B cell (primary cell): Measurements from ENCODE around the gene YJEFN3. TPM values are rescaled to one million over a fixed set of nuclear protein-coding genes. Genes with fewer than 3 reads are reported as not detected.
A peak's percentile ranks its signal among the peaks of the same experiment; 100 is the strongest.

Experiments
- ATAC-seq: fragments of 200-7000 bp; cut with Tn5 transposase; one replicate; pipeline ENCODE4 v1.10.0; 2021; ENCODE audit warnings: low read depth, mild to moderate bottlenecking, moderate number of reproducible peaks, moderate library complexity
- CTCF ChIA-PET: fragments of 350-600 bp; sonication (Branson Sonifier 250); formaldehyde crosslinking; loops from one replicate; lab custom pipeline; 2021; ENCODE audit warnings: antibody characterized with exemption, inconsistent platforms; lab: Charles Lee
- POLR2A ChIA-PET: fragments of 350-600 bp; sonication (Branson Sonifier 250); formaldehyde crosslinking; loops from one replicate; lab custom pipeline; 2021; ENCODE audit warnings: antibody characterized with exemption; lab: Charles Lee
- DNase-seq: peaks from one replicate; pipeline ENCODE4 v3.0.0; 2013
- H2AFZ ChIP-seq: 2 replicates; pipeline ENCODE4 v1.6.1; 2012; ENCODE audit warnings: mild to moderate bottlenecking, low read depth, low read length; ENCODE audit not compliant: insufficient read depth, poor library complexity, severe bottlenecking
- H3K27ac ChIP-seq, 2 donors: 1 replicate in 1 of 2; 2 replicates in 1 of 2; pipeline ENCODE4 v1.5.1; 2012 to 2013; ENCODE audit warnings: low read length in 2 of 2, mild to moderate bottlenecking in 2 of 2, moderate library complexity in 1 of 2
- H3K27me3 ChIP-seq, 4 experiments: fragments of 200-600 bp in 1 of 4; sonication (generic) in 1 of 4; replicated peaks in 1 of 4; 1 replicate in 2 of 4; 2 replicates in 2 of 4; pipeline versions ENCODE4 v1.6.1 to v1.7.0; 2013 to 2016; ENCODE audit warnings: low read length in 3 of 4, mild to moderate bottlenecking in 2 of 4, mixed read lengths in 1 of 4, moderate library complexity in 1 of 4; ENCODE audit not compliant: insufficient read depth in 4 of 4, control insufficient read depth in 3 of 4; ENCODE audit errors: control extremely low read depth in 1 of 4
- H3K36me3 ChIP-seq, 2 experiments: replicated peaks in 1 of 2; 1 replicate in 1 of 2; 2 replicates in 1 of 2; pipeline versions ENCODE4 v1.6.1 to v1.7.1; 2013; ENCODE audit warnings: low read length in 1 of 2; ENCODE audit not compliant: insufficient read depth in 2 of 2, control insufficient read depth in 1 of 2; ENCODE audit errors: control extremely low read depth in 1 of 2, extremely low read depth in 1 of 2
- H3K4me1 ChIP-seq, 2 donors: fragments of 200-600 bp in 1 of 2; sonication (generic) in 1 of 2; 1 replicate in 1 of 2; 2 replicates in 1 of 2; pipeline versions ENCODE4 v1.5.1 to v1.6.1; 2013 to 2017; ENCODE audit warnings: low read length in 2 of 2; ENCODE audit not compliant: control insufficient read depth in 2 of 2, insufficient read depth in 2 of 2
- H3K4me2 ChIP-seq: replicated peaks from 2 replicates; pipeline ENCODE3; 2012; ENCODE audit warnings: mild to moderate bottlenecking, low read depth, low read length; ENCODE audit not compliant: poor library complexity, severe bottlenecking
- H3K4me3 ChIP-seq, 5 experiments: fragments of 200-600 bp in 1 of 5; sonication (generic) in 1 of 5; 1 replicate in 3 of 5; 2 replicates in 2 of 5; pipeline versions ENCODE4 v1.5.1 to v1.7.0; 2011 to 2016; ENCODE audit warnings: low read length in 4 of 5, mild to moderate bottlenecking in 4 of 5, low read depth in 2 of 5, control low read depth in 1 of 5, moderate library complexity in 1 of 5; ENCODE audit not compliant: insufficient read depth in 1 of 5; ENCODE audit errors: control extremely low read depth in 1 of 5, extremely low read depth in 1 of 5
- H3K79me2 ChIP-seq: fragments of 200-600 bp; sonication (generic); one replicate; pipeline ENCODE4 v1.6.0; 2016; ENCODE audit warnings: low read length; ENCODE audit not compliant: control insufficient read depth, insufficient read depth
- H3K9ac ChIP-seq: fragments of 200-600 bp; sonication (generic); 2 replicates; pipeline ENCODE4 v1.6.1; 2017; ENCODE audit warnings: mild to moderate bottlenecking, low read length, moderate library complexity
- H3K9me3 ChIP-seq, 3 donors: one replicate each; pipeline versions ENCODE4 v1.6.1 to v1.7.1; 2013; ENCODE audit warnings: low read length in 2 of 3; ENCODE audit not compliant: control insufficient read depth in 2 of 3, insufficient read depth in 1 of 3; ENCODE audit errors: control extremely low read depth in 1 of 3
- H4K20me1 ChIP-seq: 2 replicates; pipeline ENCODE4 v1.6.0; 2012; ENCODE audit warnings: mild to moderate bottlenecking, low read length; ENCODE audit not compliant: insufficient read depth, control insufficient read depth, poor library complexity, severe bottlenecking
- H3K27ac Mint-ChIP-seq: one replicate; pipeline ENCODE4 v1.8.0; 2021; ENCODE audit warnings: mixed read lengths
- H3K27me3 Mint-ChIP-seq: one replicate; pipeline ENCODE4 v1.8.0; 2021; ENCODE audit warnings: mixed read lengths
- H3K4me1 Mint-ChIP-seq: one replicate; pipeline ENCODE4 v1.8.0; 2021; ENCODE audit warnings: mixed read lengths
- H3K4me3 Mint-ChIP-seq: one replicate; pipeline ENCODE4 v1.8.0; 2021; ENCODE audit warnings: mixed read lengths
- H3K9me3 Mint-ChIP-seq: one replicate; pipeline ENCODE4 v1.8.0; 2022; ENCODE audit warnings: mixed read lengths; ENCODE audit not compliant: insufficient read depth
- CTCF ChIP-seq: fragments of 200-600 bp; IDR thresholded peaks from one replicate; pipeline ENCODE4 v1.8.0; 2022; ENCODE audit warnings: antibody characterized with exemption, mild to moderate bottlenecking
- EZH2 ChIP-seq: IDR thresholded peaks from 2 replicates; pipeline ENCODE4 v1.6.1; 2012; ENCODE audit warnings: borderline replicate concordance, low read depth, mild to moderate bottlenecking, moderate library complexity, low read length; ENCODE audit not compliant: insufficient read depth, poor library complexity, severe bottlenecking
- WGBS: methylation state at CpG from one replicate; pipeline ENCODE4 v1.1.5; 2013; ENCODE audit warnings: missing lambda C conversion rate; ENCODE audit not compliant: insufficient coverage; 5-methylcytosine and 5-hydroxymethylcytosine counted together
- intact Hi-C: fragments of 100-400 bp; cut with micrococcal nuclease; formaldehyde crosslinking; loops from one replicate; pipeline ENCODE4 v1.10.0; 2022
- polyA plus RNA-seq: library from polyadenylated mRNA; depleted of rRNA; stranded (reverse); fragments of >200 nt; gene quantifications from 2 replicates; pipeline ENCODE4 v1.2.3, GENCODE V29; 2012
- total RNA-seq, 2 donors: library from RNA; stranded (reverse); fragments of 120-200 nt in 1 of 2; gene quantifications; 1 replicate in 1 of 2; 2 replicates in 1 of 2; pipeline versions ENCODE4 v1.2.3 to v1.2.4, GENCODE V29; 2013 to 2022

Gene YJEFN3
- total and polyA plus RNA-seq, 2 donors (not counting 1 experiment from before 2014, with no cell fraction given), result 7.1 to 8.8 TPM

- Mint-ChIP-seq H3K4me1 (no peaks in the 10 kb centered on the region), H3K27me3 (peaks cover 8% of the 10 kb centered on the region), H3K4me3 (no peak overlapping the region), H3K9me3 (no peaks in the 10 kb centered on the region), H3K27ac (no peak overlapping the region)
- Histone ChIP-seq H3K36me3 (no peaks in the 10 kb centered on the region), H3K79me2 (no peaks in the 10 kb centered on the region), H3K27ac (no peak overlapping the region), H3K9me3 (peaks cover 0 to 18% (median 0%) of the 10 kb centered on the region in 3 donors), H2AFZ (no peak overlapping the region), H3K9ac (no peak overlapping the region), H3K4me1 (peaks cover 0 to 2% of the 10 kb centered on the region in 2 donors), H3K27me3 (peaks cover 0 to 12% (median 0%) of the 10 kb centered on the region in 4 experiments), H4K20me1 (no peaks in the 10 kb centered on the region), H3K4me2 (no peak overlapping the region), H3K4me3 (no peak overlapping the region)
- DNase-seq, result no peak
- POLR2A ChIA-PET, result no interaction called here
- TF ChIP-seq CTCF (no peak), EZH2 (no peak)
- CTCF ChIA-PET, result interaction anchor here (1.0 kb wide), 1 partner anchor 17 kb away, joined by 4 read pairs; no protein-coding TSS in a partner anchor
- 82% methylated on average over 22 of the region's 23 CpGs for WGBS
- ATAC-seq, result no peak
- intact Hi-C loops, result no loop called here
Measured at GRCh38 chr19:19549804-19550464, 21.2 kb downstream of the YJEFN3 start.

- CTCF ChIA-PET, result interaction anchor here (2.8 kb wide), 1 partner anchor 18 kb away, joined by 8 read pairs; no protein-coding TSS in a partner anchor
- Histone ChIP-seq H3K36me3 (no peaks in the 10 kb centered on the region), H3K9ac (no peak overlapping the region), H3K27me3 (peaks cover 0 to 12% (median 0%) of the 10 kb centered on the region in 4 experiments), H3K4me1 (peaks cover 0 to 2% of the 10 kb centered on the region in 2 donors), H4K20me1 (no peaks in the 10 kb centered on the region), H3K27ac (no peak overlapping the region), H3K79me2 (no peaks in the 10 kb centered on the region), H2AFZ (no peak overlapping the region), H3K4me2 (no peak overlapping the region), H3K4me3 (no peak overlapping the region), H3K9me3 (peaks cover 0 to 13% (median 0%) of the 10 kb centered on the region in 3 donors)
- WGBS, result 73% methylated on average over 7 of the region's 8 CpGs
- ATAC-seq (no peak), DNase-seq (no peak)
- no peaks in the 10 kb centered on the region for H3K4me1 Mint-ChIP-seq
- intact Hi-C loops, result no loop called here
- peaks cover 8% of the 10 kb centered on the region for H3K27me3 Mint-ChIP-seq
- H3K9me3 Mint-ChIP-seq, result no peaks in the 10 kb centered on the region
- POLR2A ChIA-PET, result no interaction called here
- peak overlapping the region; percentile 6 for H3K27ac Mint-ChIP-seq
- no peak overlapping the region for H3K4me3 Mint-ChIP-seq
- TF ChIP-seq CTCF, result no peak
- TF ChIP-seq EZH2, result no peak
Measured at GRCh38 chr19:19550485-19550929, 21.8 kb downstream of the YJEFN3 start.
